ENCODE data around the gene KCTD19. TPM values are rescaled to one million over a fixed set of nuclear protein-coding genes. Genes with fewer than 3 reads are reported as not detected.

Gene KCTD19
- total and polyA plus RNA-seq, 8 donors, result 0.09 to 0.70 (median 0.49) TPM; not detected in 2

- intact Hi-C loops (cut with DNase I), result no loop called here
- no peak for ATAC-seq
- peak overlapping the region; percentile 82 to 90 (median 86) for H3K27ac ChIP-seq
- TF ChIP-seq, protein P1, sequence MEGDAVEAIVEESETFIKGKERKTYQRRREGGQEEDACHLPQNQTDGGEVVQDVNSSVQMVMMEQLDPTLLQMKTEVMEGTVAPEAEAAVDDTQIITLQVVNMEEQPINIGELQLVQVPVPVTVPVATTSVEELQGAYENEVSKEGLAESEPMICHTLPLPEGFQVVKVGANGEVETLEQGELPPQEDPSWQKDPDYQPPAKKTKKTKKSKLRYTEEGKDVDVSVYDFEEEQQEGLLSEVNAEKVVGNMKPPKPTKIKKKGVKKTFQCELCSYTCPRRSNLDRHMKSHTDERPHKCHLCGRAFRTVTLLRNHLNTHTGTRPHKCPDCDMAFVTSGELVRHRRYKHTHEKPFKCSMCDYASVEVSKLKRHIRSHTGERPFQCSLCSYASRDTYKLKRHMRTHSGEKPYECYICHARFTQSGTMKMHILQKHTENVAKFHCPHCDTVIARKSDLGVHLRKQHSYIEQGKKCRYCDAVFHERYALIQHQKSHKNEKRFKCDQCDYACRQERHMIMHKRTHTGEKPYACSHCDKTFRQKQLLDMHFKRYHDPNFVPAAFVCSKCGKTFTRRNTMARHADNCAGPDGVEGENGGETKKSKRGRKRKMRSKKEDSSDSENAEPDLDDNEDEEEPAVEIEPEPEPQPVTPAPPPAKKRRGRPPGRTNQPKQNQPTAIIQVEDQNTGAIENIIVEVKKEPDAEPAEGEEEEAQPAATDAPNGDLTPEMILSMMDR (IDR thresholded peaks at IDR 0.05), result no peak
- WGBS, 2 donors, result 13 to 14% methylated on average over 8 of the region's 8 CpGs
- DNase-seq, result no peak
- no peaks in the 10 kb centered on the region for H3K9me3 ChIP-seq
- no peak for FAIRE-seq
- no peaks in the 10 kb centered on the region for H3K27me3 ChIP-seq
- no peaks in the 10 kb centered on the region for H3K36me3 ChIP-seq
- H3K4me3 ChIP-seq, result peak overlapping the region; percentile 47 to 97 (median 69)
- H3K4me1 ChIP-seq, result peaks cover 0 to 27% (median 11%) of the 10 kb centered on the region in 3 donors
Observed at GRCh38 chr16:67245674-67246080, 80.9 kb downstream of the KCTD19 start.

DNA sequence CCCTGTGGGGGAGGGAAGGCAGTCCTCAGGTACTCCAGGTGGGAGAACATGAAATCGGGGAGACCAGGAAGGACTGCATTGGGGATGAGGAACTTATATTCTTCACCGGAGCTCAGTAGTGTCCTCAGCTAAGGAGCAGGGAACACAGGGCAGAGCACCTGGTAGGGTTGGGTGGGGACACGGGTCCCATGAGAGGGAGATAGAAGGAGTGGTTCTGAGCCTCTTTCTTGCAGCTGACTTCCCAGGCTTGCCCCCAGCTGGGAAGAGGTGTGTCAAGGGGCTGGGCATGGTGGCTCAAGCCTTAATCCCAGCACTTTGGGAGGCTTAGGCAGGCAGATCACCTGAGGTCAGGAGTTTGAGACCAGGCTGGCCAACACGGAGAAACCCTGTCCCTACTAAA, 81.4 kb downstream of the KCTD19 start:
- TF ChIP-seq, protein P1 (IDR thresholded peaks at IDR 0.05), result no peak
- DNase-seq (peak in 1 of 6 donors; percentile 17), FAIRE-seq (no peak), ATAC-seq (no peak)
- Histone ChIP-seq H3K36me3 (no peaks in the 10 kb centered on the region), H3K4me3 (peak overlapping the region in 1 of 4 donors; percentile 97), H3K4me1 (peaks cover 0 to 30% (median 11%) of the 10 kb centered on the region in 3 donors), H3K9me3 (no peaks in the 10 kb centered on the region), H3K27ac (peak overlapping the region in 2 of 4 donors; percentile 82 to 90), H3K27me3 (no peaks in the 10 kb centered on the region)
- intact Hi-C loops (cut with DNase I), result no loop called here
- WGBS, 2 donors, result 82 to 88% methylated on average over 4 of the region's 4 CpGs

DNA sequence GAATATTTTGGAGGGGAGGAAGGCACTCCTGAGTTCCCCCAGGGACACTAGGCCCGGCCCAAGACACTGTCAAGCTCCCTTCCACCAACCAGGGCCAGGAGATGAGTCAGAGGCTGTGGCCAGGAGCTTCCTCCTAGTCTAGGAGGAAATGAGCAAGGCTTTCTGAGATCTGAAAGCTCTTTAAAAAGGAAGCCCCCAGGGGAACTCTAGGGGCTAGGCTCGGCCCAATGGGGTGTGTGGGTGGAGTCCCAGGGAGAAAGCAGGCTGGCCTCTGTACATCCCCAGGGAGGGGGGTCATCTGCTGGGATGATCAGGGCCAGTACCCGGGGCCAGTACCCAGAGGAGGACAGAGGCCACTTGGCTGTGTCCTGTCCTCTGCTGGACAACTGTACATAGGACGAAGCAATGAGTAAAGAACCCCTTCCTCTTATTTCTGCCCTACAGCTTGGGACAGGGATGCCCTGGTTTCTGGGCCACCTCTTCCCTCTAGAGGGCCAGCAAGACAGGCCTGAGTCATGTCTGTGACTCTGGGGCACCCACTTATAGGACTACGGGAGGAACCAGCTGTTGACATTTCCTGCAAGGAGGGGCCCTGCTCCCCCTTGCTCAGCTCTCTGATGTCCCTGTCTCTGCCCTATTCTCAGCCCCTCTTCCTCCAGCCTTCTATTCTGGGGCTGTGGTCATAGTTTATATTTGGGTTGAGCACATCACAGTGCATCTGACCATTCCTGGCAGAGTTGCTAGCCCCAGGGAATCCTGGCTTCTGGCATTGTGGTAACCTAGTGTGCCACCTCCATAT, 82.0 kb downstream of the KCTD19 start:
- H3K27me3 ChIP-seq, result no peaks in the 10 kb centered on the region
- peak overlapping the region in 1 of 4 donors; percentile 1 for H3K4me3 ChIP-seq
- TF ChIP-seq, protein P1 (IDR thresholded peaks at IDR 0.05), result no peak
- peak overlapping the region in 3 of 4 donors; percentile 16 to 82 (median 70) for H3K27ac ChIP-seq
- H3K36me3 ChIP-seq, result no peaks in the 10 kb centered on the region
- no peak for FAIRE-seq
- H3K4me1 ChIP-seq, result peaks cover 0 to 30% (median 11%) of the 10 kb centered on the region in 3 donors
- peak in 4 of 6 donors; percentile 38 to 65 (median 52) for DNase-seq
- 55 to 76% methylated on average over 5 of the region's 5 CpGs for WGBS, 2 donors
- intact Hi-C loops (cut with DNase I), result no loop called here
- no peak for ATAC-seq
- H3K9me3 ChIP-seq, result no peaks in the 10 kb centered on the region

GRCh38 chr16:67243481-67243880, 83.1 kb downstream of the KCTD19 start:
- H3K27ac ChIP-seq, result peak overlapping the region in 2 of 4 donors; percentile 16 to 70
- FAIRE-seq, result no peak
- intact Hi-C loops (cut with DNase I), result no loop called here
- H3K27me3 ChIP-seq, result no peaks in the 10 kb centered on the region
- DNase-seq, result peak in 2 of 6 donors; percentile 24 to 27
- peaks cover 0 to 30% (median 10%) of the 10 kb centered on the region in 3 donors for H3K4me1 ChIP-seq
- no peak for ATAC-seq
- peaks cover 0 to 3% (median 0%) of the 10 kb centered on the region in 3 donors for H3K36me3 ChIP-seq
- TF ChIP-seq, protein P1 (IDR thresholded peaks at IDR 0.05), result no peak
- no peaks in the 10 kb centered on the region for H3K9me3 ChIP-seq
- WGBS, 2 donors, result 84 to 89% methylated on average over 4 of the region's 4 CpGs
- H3K4me3 ChIP-seq, result no peak overlapping the region

All from pancreas (tissue), 10 donors.